Rectal smooth muscle tissue (tissue), 1 donor: ENCODE results near the gene MAPT.
"Not testable (repeated sequence)": the region's sequence is repeated elsewhere in the genome, so short reads cannot be mapped to it uniquely, and the experiment has no call there.

Experiments used
- H3K27ac ChIP-seq: one replicate; pipeline ENCODE4 v1.7.0; 2013; ENCODE audit warnings: low read depth, low read length, inconsistent platforms
- H3K27me3 ChIP-seq: one replicate; pipeline ENCODE4 v1.7.0; 2013; ENCODE audit warnings: low read length; ENCODE audit not compliant: control insufficient read depth, insufficient read depth
- H3K36me3 ChIP-seq: one replicate; pipeline ENCODE4 v1.7.0; 2013; ENCODE audit warnings: low read length; ENCODE audit not compliant: control insufficient read depth, insufficient read depth
- H3K4me1 ChIP-seq: one replicate; pipeline ENCODE4 v1.7.0; 2013; ENCODE audit warnings: low read length; ENCODE audit not compliant: control insufficient read depth, insufficient read depth
- H3K4me3 ChIP-seq: one replicate; pipeline ENCODE4 v1.7.0; 2013; ENCODE audit warnings: low read length
- H3K9ac ChIP-seq: one replicate; pipeline ENCODE4 v1.7.0; 2013; ENCODE audit warnings: low read length

Gene MAPT

GRCh38 chr17:45954914-45955313 lies 60.6 kb downstream of the MAPT start:
- Histone ChIP-seq H3K4me1 (no peaks in the 10 kb centered on the region), H3K9ac (no peak overlapping the region), H3K4me3 (no peak overlapping the region), H3K27me3 (peaks cover 3% of the 10 kb centered on the region), H3K27ac (no peak overlapping the region), H3K36me3 (no peaks in the 10 kb centered on the region)

GRCh38 chr17:45955326-45955725 lies 61.0 kb downstream of the MAPT start:
- Histone ChIP-seq H3K36me3 (no peaks in the 10 kb centered on the region), H3K4me3 (no peak overlapping the region), H3K4me1 (no peaks in the 10 kb centered on the region), H3K27ac (no peak overlapping the region), H3K27me3 (no peaks in the 10 kb centered on the region), H3K9ac (no peak overlapping the region)

- no peaks in the 10 kb centered on the region for H3K36me3 ChIP-seq
- no peaks in the 10 kb centered on the region for H3K4me1 ChIP-seq
- H3K27me3 ChIP-seq = no peaks in the 10 kb centered on the region
- no peak overlapping the region for H3K4me3 ChIP-seq
- H3K9ac ChIP-seq = no peak overlapping the region
- H3K27ac ChIP-seq = no peak overlapping the region
Observed at GRCh38 chr17:45956090-45956489, 61.7 kb downstream of the MAPT start.

GRCh38 chr17:45956746-45957145 lies 62.4 kb downstream of the MAPT start:
- not testable (repeated sequence) for H3K9ac ChIP-seq, H3K36me3 ChIP-seq

GRCh38 chr17:45958307-45958706 lies 64.0 kb downstream of the MAPT start:
- H3K4me1 ChIP-seq = no peaks in the 10 kb centered on the region
- H3K27ac ChIP-seq = no peak overlapping the region
- no peaks in the 10 kb centered on the region for H3K27me3 ChIP-seq
- H3K4me3 ChIP-seq = no peak overlapping the region
- H3K9ac ChIP-seq = no peak overlapping the region
- no peaks in the 10 kb centered on the region for H3K36me3 ChIP-seq

More at GRCh38 chr17:45956746-45957145, 62.4 kb downstream of the MAPT start:
- H3K27ac ChIP-seq, H3K27me3 ChIP-seq, H3K4me3 ChIP-seq, H3K4me1 ChIP-seq: not testable (repeated sequence)

GRCh38 chr17:45958994-45959665 lies 64.8 kb downstream of the MAPT start:
- no peaks in the 10 kb centered on the region for H3K36me3 ChIP-seq
- H3K4me3 ChIP-seq = no peak overlapping the region
- no peaks in the 10 kb centered on the region for H3K27me3 ChIP-seq
- no peaks in the 10 kb centered on the region for H3K4me1 ChIP-seq
- no peak overlapping the region for H3K9ac ChIP-seq
- no peak overlapping the region for H3K27ac ChIP-seq

GRCh38 chr17:45960311-45960710 lies 66.0 kb downstream of the MAPT start:
- H3K27ac ChIP-seq = no peak overlapping the region
- no peaks in the 10 kb centered on the region for H3K4me1 ChIP-seq
- no peak overlapping the region for H3K9ac ChIP-seq
- H3K4me3 ChIP-seq = no peak overlapping the region
- H3K27me3 ChIP-seq = no peaks in the 10 kb centered on the region
- H3K36me3 ChIP-seq = no peaks in the 10 kb centered on the region

GRCh38 chr17:45961206-45961605 lies 66.9 kb downstream of the MAPT start:
- no peak overlapping the region for H3K9ac ChIP-seq
- H3K4me1 ChIP-seq = no peaks in the 10 kb centered on the region
- no peak overlapping the region for H3K27ac ChIP-seq
- no peak overlapping the region for H3K4me3 ChIP-seq
- H3K36me3 ChIP-seq = no peaks in the 10 kb centered on the region
- no peaks in the 10 kb centered on the region for H3K27me3 ChIP-seq

GRCh38 chr17:45962221-45962972 lies 68.0 kb downstream of the MAPT start:
- no peak overlapping the region for H3K4me3 ChIP-seq

GRCh38 chr17:45963283-45963682 lies 68.9 kb downstream of the MAPT start:
- Histone ChIP-seq H3K9ac (no peak overlapping the region), H3K27me3 (no peaks in the 10 kb centered on the region), H3K4me3 (no peak overlapping the region), H3K36me3 (no peaks in the 10 kb centered on the region), H3K4me1 (no peaks in the 10 kb centered on the region), H3K27ac (no peak overlapping the region)

More at GRCh38 chr17:45962221-45962972, 68.0 kb downstream of the MAPT start:
- Histone ChIP-seq H3K4me1 (no peaks in the 10 kb centered on the region), H3K36me3 (no peaks in the 10 kb centered on the region), H3K27me3 (no peaks in the 10 kb centered on the region), H3K27ac (no peak overlapping the region), H3K9ac (no peak overlapping the region)

GRCh38 chr17:45963889-45964288 lies 69.5 kb downstream of the MAPT start:
- H3K4me1 ChIP-seq = no peaks in the 10 kb centered on the region
- H3K4me3 ChIP-seq = no peak overlapping the region
- H3K9ac ChIP-seq = no peak overlapping the region
- H3K27ac ChIP-seq = no peak overlapping the region
- no peaks in the 10 kb centered on the region for H3K27me3 ChIP-seq
- H3K36me3 ChIP-seq = no peaks in the 10 kb centered on the region

GRCh38 chr17:45964634-45965033 lies 70.3 kb downstream of the MAPT start:
- Histone ChIP-seq H3K27me3 (no peaks in the 10 kb centered on the region), H3K9ac (no peak overlapping the region), H3K4me1 (no peaks in the 10 kb centered on the region), H3K27ac (no peak overlapping the region), H3K4me3 (no peak overlapping the region), H3K36me3 (no peaks in the 10 kb centered on the region)

- Histone ChIP-seq H3K4me3 (no peak overlapping the region), H3K27me3 (no peaks in the 10 kb centered on the region), H3K4me1 (no peaks in the 10 kb centered on the region), H3K27ac (no peak overlapping the region), H3K36me3 (no peaks in the 10 kb centered on the region), H3K9ac (no peak overlapping the region)
Observed at GRCh38 chr17:45965812-45966211, 71.5 kb downstream of the MAPT start.
